Measurements from ENCODE around the gene CCDC88A.

- TF ChIP-seq, protein P1, sequence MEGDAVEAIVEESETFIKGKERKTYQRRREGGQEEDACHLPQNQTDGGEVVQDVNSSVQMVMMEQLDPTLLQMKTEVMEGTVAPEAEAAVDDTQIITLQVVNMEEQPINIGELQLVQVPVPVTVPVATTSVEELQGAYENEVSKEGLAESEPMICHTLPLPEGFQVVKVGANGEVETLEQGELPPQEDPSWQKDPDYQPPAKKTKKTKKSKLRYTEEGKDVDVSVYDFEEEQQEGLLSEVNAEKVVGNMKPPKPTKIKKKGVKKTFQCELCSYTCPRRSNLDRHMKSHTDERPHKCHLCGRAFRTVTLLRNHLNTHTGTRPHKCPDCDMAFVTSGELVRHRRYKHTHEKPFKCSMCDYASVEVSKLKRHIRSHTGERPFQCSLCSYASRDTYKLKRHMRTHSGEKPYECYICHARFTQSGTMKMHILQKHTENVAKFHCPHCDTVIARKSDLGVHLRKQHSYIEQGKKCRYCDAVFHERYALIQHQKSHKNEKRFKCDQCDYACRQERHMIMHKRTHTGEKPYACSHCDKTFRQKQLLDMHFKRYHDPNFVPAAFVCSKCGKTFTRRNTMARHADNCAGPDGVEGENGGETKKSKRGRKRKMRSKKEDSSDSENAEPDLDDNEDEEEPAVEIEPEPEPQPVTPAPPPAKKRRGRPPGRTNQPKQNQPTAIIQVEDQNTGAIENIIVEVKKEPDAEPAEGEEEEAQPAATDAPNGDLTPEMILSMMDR (conservative IDR thresholded peaks at IDR 0.05; ENCODE audit: low read length) = no peak
- no peak for TF ChIP-seq EZH2phosphoT487 (IDR thresholded peaks at IDR 0.05; ENCODE audit: borderline replicate concordance, low read depth, low read length)
Observed at GRCh38 chr2:55405116-55405515, 14.5 kb downstream of the CCDC88A start.
